GM12874 (cell line): ENCODE measurements around the gene GJC1.

Source experiments
- CTCF ChIP-seq: IDR thresholded peaks from 2 replicates; pipeline ENCODE4 v1.5.1; 2011; ENCODE audit warnings: low read depth, mild to moderate bottlenecking, control low read depth, low read length, moderate library complexity; ENCODE audit not compliant: insufficient read depth

GJC1 gene

GRCh38 chr17:44795928-44796327 is 34.2 kb downstream of the GJC1 start:
- no peak for TF ChIP-seq CTCF

GRCh38 chr17:44795421-44795820 is 34.7 kb downstream of the GJC1 start:
- TF ChIP-seq CTCF, result no peak

- no peak for TF ChIP-seq CTCF
These were observed 35.2 kb downstream of the GJC1 start for GRCh38 chr17:44794851-44795413.

GRCh38 chr17:44793885-44794842 is 35.9 kb downstream of the GJC1 start:
- TF ChIP-seq CTCF, result no peak

GRCh38 chr17:44792276-44792675 is 37.8 kb downstream of the GJC1 start:
- no peak for TF ChIP-seq CTCF

GRCh38 chr17:44788139-44788538 is 41.9 kb downstream of the GJC1 start:
- TF ChIP-seq CTCF, result no peak

- no peak for TF ChIP-seq CTCF
These were observed 42.7 kb downstream of the GJC1 start for GRCh38 chr17:44787271-44787940.
